Activated CD8-positive, alpha-beta T cell treated with anti-CD3 and anti-CD28 coated beads for 36 hours (primary cell): Measurements from ENCODE around the gene WDR41. TPM values are rescaled to one million over a fixed set of nuclear protein-coding genes. Genes with fewer than 3 reads are reported as not detected.

Experiments
- ATAC-seq: fragments of 200-7000 bp; cut with Tn5 transposase; one replicate; pipeline ENCODE4 v1.10.0; 2021; ENCODE audit warnings: mild to moderate bottlenecking, moderate library complexity
- CTCF ChIA-PET: fragments of 350-600 bp; sonication (Branson Sonifier 250); formaldehyde crosslinking; loops from one replicate; lab custom pipeline; 2021; ENCODE audit warnings: antibody characterized with exemption; lab: Charles Lee
- POLR2A ChIA-PET: fragments of 350-600 bp; sonication (Branson Sonifier 250); formaldehyde crosslinking; loops from one replicate; lab custom pipeline; 2021; ENCODE audit warnings: antibody characterized with exemption; lab: Charles Lee
- DNase-seq: peaks from one replicate; pipeline ENCODE4 v3.0.0-alpha.2; 2020
- H3K27ac Mint-ChIP-seq: one replicate; pipeline ENCODE4 v1.8.0; 2021; ENCODE audit warnings: mild to moderate bottlenecking, mixed read lengths
- H3K27me3 Mint-ChIP-seq: one replicate; pipeline ENCODE4 v1.8.0; 2021; ENCODE audit warnings: mixed read lengths
- H3K36me3 Mint-ChIP-seq: one replicate; pipeline ENCODE4 v1.8.0; 2021; ENCODE audit warnings: low read depth, mixed read lengths
- H3K4me1 Mint-ChIP-seq: one replicate; pipeline ENCODE4 v1.8.0; 2021; ENCODE audit warnings: low read depth, mixed read lengths
- H3K4me3 Mint-ChIP-seq: one replicate; pipeline ENCODE4 v1.8.0; 2021; ENCODE audit warnings: mild to moderate bottlenecking, moderate library complexity, mixed read lengths
- H3K9me3 Mint-ChIP-seq: one replicate; pipeline ENCODE4 v1.8.0; 2021; ENCODE audit warnings: mixed read lengths
- intact Hi-C: fragments of 100-400 bp; cut with micrococcal nuclease; formaldehyde crosslinking; loops from one replicate; pipeline ENCODE4 v1.10.0; 2022
- total RNA-seq, 2 experiments: library from RNA; stranded (reverse); gene quantifications; one replicate each; pipeline ENCODE4 v1.2.3, GENCODE V29; 2021
- TF ChIP-seq, protein P1 (sequence below): fragments of 200-600 bp; IDR thresholded peaks from one replicate; pipeline ENCODE4 v1.8.0; 2022; ENCODE audit warnings: antibody characterized with exemption, mild to moderate bottlenecking

WDR41 gene
- total RNA-seq, 2 experiments from 2014 or later = 24.3 to 27.4 TPM

- peaks cover 4% of the 10 kb centered on the region for H3K27me3 Mint-ChIP-seq
- H3K4me3 Mint-ChIP-seq = no peak overlapping the region
- H3K9me3 Mint-ChIP-seq = no peaks in the 10 kb centered on the region
- H3K4me1 Mint-ChIP-seq = no peaks in the 10 kb centered on the region
- peaks cover 1% of the 10 kb centered on the region for H3K36me3 Mint-ChIP-seq
- ATAC-seq = no peak
- intact Hi-C loops = no loop called here
- DNase-seq = no peak
- ChIA-PET CTCF (interaction anchor here (1.2 to 1.4 kb wide), 2 partner anchors 9 to 18 kb away, joined by 3 to 4 read pairs; no protein-coding TSS in a partner anchor), POLR2A (no interaction called here)
- TF ChIP-seq, protein P1, sequence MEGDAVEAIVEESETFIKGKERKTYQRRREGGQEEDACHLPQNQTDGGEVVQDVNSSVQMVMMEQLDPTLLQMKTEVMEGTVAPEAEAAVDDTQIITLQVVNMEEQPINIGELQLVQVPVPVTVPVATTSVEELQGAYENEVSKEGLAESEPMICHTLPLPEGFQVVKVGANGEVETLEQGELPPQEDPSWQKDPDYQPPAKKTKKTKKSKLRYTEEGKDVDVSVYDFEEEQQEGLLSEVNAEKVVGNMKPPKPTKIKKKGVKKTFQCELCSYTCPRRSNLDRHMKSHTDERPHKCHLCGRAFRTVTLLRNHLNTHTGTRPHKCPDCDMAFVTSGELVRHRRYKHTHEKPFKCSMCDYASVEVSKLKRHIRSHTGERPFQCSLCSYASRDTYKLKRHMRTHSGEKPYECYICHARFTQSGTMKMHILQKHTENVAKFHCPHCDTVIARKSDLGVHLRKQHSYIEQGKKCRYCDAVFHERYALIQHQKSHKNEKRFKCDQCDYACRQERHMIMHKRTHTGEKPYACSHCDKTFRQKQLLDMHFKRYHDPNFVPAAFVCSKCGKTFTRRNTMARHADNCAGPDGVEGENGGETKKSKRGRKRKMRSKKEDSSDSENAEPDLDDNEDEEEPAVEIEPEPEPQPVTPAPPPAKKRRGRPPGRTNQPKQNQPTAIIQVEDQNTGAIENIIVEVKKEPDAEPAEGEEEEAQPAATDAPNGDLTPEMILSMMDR = no peak
- H3K27ac Mint-ChIP-seq = no peak overlapping the region
Observed at GRCh38 chr5:77418601-77419581, 73.2 kb downstream of the WDR41 start.

- Mint-ChIP-seq H3K27ac (no peak overlapping the region), H3K4me3 (no peak overlapping the region), H3K36me3 (no peaks in the 10 kb centered on the region), H3K4me1 (no peaks in the 10 kb centered on the region), H3K9me3 (no peaks in the 10 kb centered on the region), H3K27me3 (peaks cover 4% of the 10 kb centered on the region)
- POLR2A ChIA-PET = no interaction called here
- TF ChIP-seq, protein P1 = no peak
- intact Hi-C loops = no loop called here
- CTCF ChIA-PET = no interaction called here
- ATAC-seq (no peak), DNase-seq (no peak)
Observed at GRCh38 chr5:77418162-77418561, 74.0 kb downstream of the WDR41 start.

GRCh38 chr5:77413049-77413448 is 79.1 kb downstream of the WDR41 start:
- Mint-ChIP-seq H3K27me3 (peaks cover 7% of the 10 kb centered on the region), H3K9me3 (no peaks in the 10 kb centered on the region), H3K27ac (no peak overlapping the region), H3K4me3 (no peak overlapping the region), H3K36me3 (no peaks in the 10 kb centered on the region), H3K4me1 (no peaks in the 10 kb centered on the region)
- POLR2A ChIA-PET = no interaction called here
- intact Hi-C loops = no loop called here
- CTCF ChIA-PET = no interaction called here
- ATAC-seq = no peak
- no peak for DNase-seq
- TF ChIP-seq, protein P1 = no peak

GRCh38 chr5:77409870-77410621 is 82.1 kb downstream of the WDR41 start:
- DNase-seq (no peak), ATAC-seq (no peak)
- Mint-ChIP-seq H3K4me1 (no peaks in the 10 kb centered on the region), H3K27me3 (peaks cover 12% of the 10 kb centered on the region), H3K27ac (no peak overlapping the region), H3K9me3 (no peaks in the 10 kb centered on the region), H3K4me3 (no peak overlapping the region), H3K36me3 (no peaks in the 10 kb centered on the region)
- TF ChIP-seq, protein P1 = no peak
- intact Hi-C loops = no loop called here
- CTCF ChIA-PET = interaction anchor here (1.0 kb wide), 1 partner anchor 265 kb away, joined by 3 read pairs; no protein-coding TSS in a partner anchor
- POLR2A ChIA-PET = interaction anchor here (0.7 kb wide), 1 partner anchor 78 kb away, joined by 3 read pairs; no protein-coding TSS in a partner anchor
